ENCODE measurements around the gene ADAMTS6. TPM values are rescaled to one million over a fixed set of nuclear protein-coding genes. Genes with fewer than 3 reads are reported as not detected.

ADAMTS6 gene
- total RNA-seq, 1 experiment from 2014 or later: 2.8 TPM

DNA sequence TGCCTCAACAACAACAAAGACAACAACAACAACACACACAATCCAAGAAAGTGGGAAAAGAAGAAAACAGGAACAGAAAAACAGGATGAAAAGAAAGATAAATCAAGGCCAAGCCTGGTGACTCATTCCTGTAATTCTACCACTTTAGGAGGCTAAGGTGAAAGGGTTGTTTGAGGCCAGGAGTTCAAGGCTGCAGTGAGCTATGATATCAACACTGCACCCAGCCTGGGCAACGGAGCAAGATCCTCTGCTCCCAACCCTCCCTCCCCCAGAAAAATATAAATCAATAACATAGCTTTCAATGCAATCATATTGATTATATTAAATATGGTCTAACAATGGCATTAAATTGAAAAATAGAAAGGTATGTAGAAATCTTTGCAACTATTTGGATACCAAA lies 49.2 kb upstream of the ADAMTS6 start:
- DNase-seq (ENCODE audit: low spot score): no peak
- Mint-ChIP-seq H3K27ac (no peak overlapping the region), H3K4me1 (no peaks in the 10 kb centered on the region), H3K9me3 (no peaks in the 10 kb centered on the region), H3K36me3 (peaks cover 12% of the 10 kb centered on the region; the same call in 1 of the 2 replicates), H3K4me3 (no peak overlapping the region), H3K27me3 (ENCODE audit: low read depth) (no peaks in the 10 kb centered on the region)
- TF ChIP-seq ZNF671 (CRISPR knock-in tag; IDR thresholded peaks at IDR 0.05): no peak
- TF ChIP-seq HMGXB4 (CRISPR knock-in tag; IDR thresholded peaks at IDR 0.05): no peak
- no peak for TF ChIP-seq ATF1 (CRISPR knock-in tag; IDR thresholded peaks at IDR 0.05)
- no peak for TF ChIP-seq ETV6 (CRISPR knock-in tag; IDR thresholded peaks at IDR 0.05)
- no peak for TF ChIP-seq NR1H2 (CRISPR knock-in tag; IDR thresholded peaks at IDR 0.05)
- no peak for TF ChIP-seq ZNF423 (CRISPR knock-in tag; IDR thresholded peaks at IDR 0.05)
- TF ChIP-seq, protein P1, sequence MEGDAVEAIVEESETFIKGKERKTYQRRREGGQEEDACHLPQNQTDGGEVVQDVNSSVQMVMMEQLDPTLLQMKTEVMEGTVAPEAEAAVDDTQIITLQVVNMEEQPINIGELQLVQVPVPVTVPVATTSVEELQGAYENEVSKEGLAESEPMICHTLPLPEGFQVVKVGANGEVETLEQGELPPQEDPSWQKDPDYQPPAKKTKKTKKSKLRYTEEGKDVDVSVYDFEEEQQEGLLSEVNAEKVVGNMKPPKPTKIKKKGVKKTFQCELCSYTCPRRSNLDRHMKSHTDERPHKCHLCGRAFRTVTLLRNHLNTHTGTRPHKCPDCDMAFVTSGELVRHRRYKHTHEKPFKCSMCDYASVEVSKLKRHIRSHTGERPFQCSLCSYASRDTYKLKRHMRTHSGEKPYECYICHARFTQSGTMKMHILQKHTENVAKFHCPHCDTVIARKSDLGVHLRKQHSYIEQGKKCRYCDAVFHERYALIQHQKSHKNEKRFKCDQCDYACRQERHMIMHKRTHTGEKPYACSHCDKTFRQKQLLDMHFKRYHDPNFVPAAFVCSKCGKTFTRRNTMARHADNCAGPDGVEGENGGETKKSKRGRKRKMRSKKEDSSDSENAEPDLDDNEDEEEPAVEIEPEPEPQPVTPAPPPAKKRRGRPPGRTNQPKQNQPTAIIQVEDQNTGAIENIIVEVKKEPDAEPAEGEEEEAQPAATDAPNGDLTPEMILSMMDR (IDR thresholded peaks at IDR 0.05): no peak
- TF ChIP-seq SP1 (CRISPR knock-in tag; conservative IDR thresholded peaks at IDR 0.05): no peak
- ChIA-PET CTCF (interaction anchor here (0.6 kb wide), 1 partner anchor 497 kb away, joined by 3 read pairs; no protein-coding TSS in a partner anchor), POLR2A (no interaction called here)
- no peak for ATAC-seq

DNA sequence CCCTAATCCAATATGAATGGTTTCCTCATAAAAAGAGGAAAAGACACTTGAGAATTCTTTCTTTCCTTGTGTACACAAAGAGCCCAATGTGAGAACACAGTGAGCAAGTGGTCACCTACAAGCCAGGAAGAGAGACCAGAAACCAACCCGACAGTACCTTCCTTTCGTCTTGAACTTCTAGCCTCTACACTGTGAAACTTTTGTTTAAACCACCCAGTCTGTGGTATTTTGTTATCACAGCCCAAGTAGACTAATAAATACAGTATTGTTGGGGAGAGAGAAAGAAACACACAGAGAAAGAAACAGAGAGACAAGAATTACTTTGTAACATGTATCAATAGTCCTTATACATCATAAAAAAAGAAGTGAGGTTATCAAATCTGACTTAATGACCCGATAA lies 44.0 kb upstream of the ADAMTS6 start:
- ATAC-seq (no peak), DNase-seq (ENCODE audit: low spot score) (no peak)
- Mint-ChIP-seq H3K27ac (no peak overlapping the region), H3K27me3 (ENCODE audit: low read depth) (no peaks in the 10 kb centered on the region), H3K36me3 (peaks cover 32% of the 10 kb centered on the region), H3K4me1 (no peaks in the 10 kb centered on the region), H3K9me3 (no peaks in the 10 kb centered on the region), H3K4me3 (no peak overlapping the region)
- ChIA-PET POLR2A (no interaction called here), CTCF (no interaction called here)
- TF ChIP-seq E2F5 (CRISPR knock-in tag; IDR thresholded peaks at IDR 0.05) (no peak), ETV6 (CRISPR knock-in tag; IDR thresholded peaks at IDR 0.05) (no peak), PRDM15 (CRISPR knock-in tag; IDR thresholded peaks at IDR 0.05) (no peak), SMAD4 (CRISPR knock-in tag; IDR thresholded peaks at IDR 0.05) (no peak), ZNF317 (CRISPR knock-in tag; IDR thresholded peaks at IDR 0.05; ENCODE audit: borderline replicate concordance, low read depth) (no peak), FOXP1 (CRISPR knock-in tag; IDR thresholded peaks at IDR 0.05; ENCODE audit: borderline replicate concordance) (no peak), ZNF512 (CRISPR knock-in tag; IDR thresholded peaks at IDR 0.05; ENCODE audit: borderline replicate concordance) (no peak), GABPB1 (CRISPR knock-in tag; IDR thresholded peaks at IDR 0.05) (no peak), NR3C1 (CRISPR knock-in tag; conservative IDR thresholded peaks at IDR 0.05; ENCODE audit: low read depth) (no peak)
- TF ChIP-seq, protein P2, sequence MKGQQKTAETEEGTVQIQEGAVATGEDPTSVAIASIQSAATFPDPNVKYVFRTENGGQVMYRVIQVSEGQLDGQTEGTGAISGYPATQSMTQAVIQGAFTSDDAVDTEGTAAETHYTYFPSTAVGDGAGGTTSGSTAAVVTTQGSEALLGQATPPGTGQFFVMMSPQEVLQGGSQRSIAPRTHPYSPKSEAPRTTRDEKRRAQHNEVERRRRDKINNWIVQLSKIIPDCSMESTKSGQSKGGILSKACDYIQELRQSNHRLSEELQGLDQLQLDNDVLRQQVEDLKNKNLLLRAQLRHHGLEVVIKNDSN (CRISPR knock-in tag; IDR thresholded peaks at IDR 0.05): no peak
- TF ChIP-seq, protein P3, sequence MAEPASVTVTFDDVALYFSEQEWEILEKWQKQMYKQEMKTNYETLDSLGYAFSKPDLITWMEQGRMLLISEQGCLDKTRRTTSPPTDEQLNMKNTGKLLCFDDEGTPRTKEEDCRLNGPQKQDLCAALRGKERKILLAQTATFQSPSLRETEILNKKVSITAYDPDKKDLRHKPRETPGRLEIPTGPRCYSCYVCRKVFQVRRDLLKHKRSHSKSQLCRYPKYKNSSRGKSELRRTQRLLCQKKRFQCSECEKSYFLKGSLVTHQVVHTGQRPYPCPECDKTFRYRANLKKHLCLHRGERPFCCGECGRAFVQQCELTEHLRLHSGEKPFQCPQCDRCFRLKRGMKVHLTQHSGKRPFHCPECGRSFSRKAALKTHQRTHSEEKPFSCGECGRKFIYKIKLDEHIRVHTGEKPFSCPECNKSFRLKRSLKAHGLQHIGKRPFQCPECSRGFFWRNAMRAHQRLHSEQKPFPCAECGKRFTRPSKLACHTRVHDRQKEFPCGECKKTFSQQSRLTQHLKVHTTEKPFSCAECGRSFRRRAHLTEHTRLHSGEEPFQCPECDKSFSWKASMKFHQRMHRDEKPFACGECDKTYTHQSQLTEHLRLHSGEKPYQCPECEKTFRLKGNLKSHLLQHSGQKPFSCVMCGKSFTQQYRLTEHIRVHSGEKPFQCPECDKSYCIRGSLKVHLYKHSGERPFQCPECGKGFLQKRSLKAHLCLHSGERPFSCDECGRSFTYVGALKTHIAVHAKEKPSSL (CRISPR knock-in tag; conservative IDR thresholded peaks at IDR 0.05): no peak
